ENCODE results near the gene PARG.
"Not testable (repeated sequence)": the region's sequence is repeated elsewhere in the genome, so short reads cannot be mapped to it uniquely, and the experiment has no call there.

The PARG gene

GRCh38 chr10:49830016-49830415 lies 111.8 kb downstream of the PARG start:
- no peak for DNase-seq (ENCODE audit: low spot score)

GRCh38 chr10:49827297-49827696 lies 114.5 kb downstream of the PARG start:
- no peak for DNase-seq (ENCODE audit: low spot score)

GRCh38 chr10:49819234-49819958 lies 122.4 kb downstream of the PARG start:
- DNase-seq (ENCODE audit: low spot score) = no peak

GRCh38 chr10:49817845-49818244 lies 124.0 kb downstream of the PARG start:
- DNase-seq (ENCODE audit: low spot score) = no peak

- no peak for DNase-seq (ENCODE audit: low spot score)
These were observed 137.8 kb downstream of the PARG start for GRCh38 chr10:49803988-49804387.

GRCh38 chr10:49798275-49798674 lies 143.6 kb downstream of the PARG start:
- no peak for DNase-seq (ENCODE audit: low spot score)

GRCh38 chr10:49791100-49791499 lies 150.7 kb downstream of the PARG start:
- no peak for DNase-seq (ENCODE audit: low spot score)

- no peak for DNase-seq (ENCODE audit: low spot score)
These were observed 157.1 kb downstream of the PARG start for GRCh38 chr10:49784681-49785080.

- no peak for DNase-seq (ENCODE audit: low spot score)
These were observed 158.2 kb downstream of the PARG start for GRCh38 chr10:49783645-49784044.

GRCh38 chr10:49781247-49781646 lies 160.6 kb downstream of the PARG start:
- no peak for DNase-seq (ENCODE audit: low spot score)

- DNase-seq (ENCODE audit: low spot score) = no peak
These were observed 163.6 kb downstream of the PARG start for GRCh38 chr10:49778197-49778596.

- DNase-seq (ENCODE audit: low spot score) = no peak
These were observed 165.0 kb downstream of the PARG start for GRCh38 chr10:49776851-49777250.

- no peak for DNase-seq (ENCODE audit: low spot score)
These were observed 166.8 kb downstream of the PARG start for GRCh38 chr10:49775014-49775413.

- DNase-seq (ENCODE audit: low spot score) = not testable (repeated sequence)
These were observed 168.9 kb downstream of the PARG start for GRCh38 chr10:49772944-49773343.

GRCh38 chr10:49771046-49771445 lies 170.8 kb downstream of the PARG start:
- not testable (repeated sequence) for DNase-seq (ENCODE audit: low spot score)

GRCh38 chr10:49769692-49770091 lies 172.1 kb downstream of the PARG start:
- DNase-seq (ENCODE audit: low spot score) = no peak

- DNase-seq (ENCODE audit: low spot score) = no peak
These were observed 173.1 kb downstream of the PARG start for GRCh38 chr10:49768731-49769130.

GRCh38 chr10:49768329-49768728 lies 173.5 kb downstream of the PARG start:
- no peak for DNase-seq (ENCODE audit: low spot score)

Data from hepatic stellate cell (primary cell).